Left renal pelvis (tissue), 4 donors: ENCODE measurements around the gene CSRP2. TPM values are rescaled to one million over a fixed set of nuclear protein-coding genes. Genes with fewer than 3 reads are reported as not detected.

Experiments
- DNase-seq, 4 donors: peaks; one replicate each; pipeline ENCODE4 v3.0.0-alpha.2; 2013; ENCODE audit warnings: low read depth in 4 of 4, low spot score in 3 of 4
- polyA plus RNA-seq, 4 donors: library from polyadenylated mRNA; unstranded; fragments of 120-200 nt; gene quantifications; one replicate each; pipeline ENCODE4 v1.2.1, GENCODE V29; 2013; ENCODE audit not compliant: insufficient read length in 4 of 4

CSRP2 gene
- polyA plus RNA-seq, 4 donors, result 28.6 to 109 (median 86.6) TPM

DNA sequence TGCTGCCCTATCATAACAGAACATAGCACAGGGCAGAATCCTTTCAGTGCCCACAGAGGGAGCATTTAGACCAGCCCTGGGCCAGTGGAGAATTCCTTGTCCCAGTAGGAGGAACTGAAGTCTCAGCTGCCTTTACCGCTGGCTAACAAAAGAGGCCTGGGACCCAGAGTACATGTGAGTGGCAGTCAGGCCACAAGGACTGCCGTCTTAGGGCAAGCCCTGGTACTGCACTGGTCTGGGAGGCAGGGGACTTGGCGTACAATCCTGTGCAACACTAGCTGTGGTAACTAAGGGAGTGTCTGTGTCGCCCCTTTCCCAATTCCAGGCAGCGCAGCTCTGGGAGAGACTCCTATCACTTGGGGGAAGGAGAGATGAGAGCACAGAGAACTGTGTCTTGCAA lies 17.0 kb upstream of the CSRP2 start:
- DNase-seq, result no peak

DNA sequence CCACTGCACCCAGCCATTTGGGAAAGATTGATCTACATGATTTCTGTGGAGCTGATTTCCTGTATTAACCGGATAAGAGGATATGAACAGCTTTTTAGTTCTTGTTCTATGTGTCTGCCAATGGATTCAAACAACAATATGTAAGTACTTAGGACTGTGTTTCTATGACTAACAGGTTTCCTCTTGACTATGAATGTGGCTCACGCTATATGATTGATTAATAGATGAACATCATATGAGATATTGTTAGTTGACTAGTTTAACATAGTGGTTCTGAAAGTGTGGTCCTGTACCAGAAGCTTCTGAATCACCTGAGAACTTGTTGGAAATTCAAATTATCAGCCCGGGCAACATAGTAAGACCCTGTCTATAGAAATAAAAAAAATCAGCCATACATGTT lies 12.8 kb upstream of the CSRP2 start:
- DNase-seq, result no peak

DNA sequence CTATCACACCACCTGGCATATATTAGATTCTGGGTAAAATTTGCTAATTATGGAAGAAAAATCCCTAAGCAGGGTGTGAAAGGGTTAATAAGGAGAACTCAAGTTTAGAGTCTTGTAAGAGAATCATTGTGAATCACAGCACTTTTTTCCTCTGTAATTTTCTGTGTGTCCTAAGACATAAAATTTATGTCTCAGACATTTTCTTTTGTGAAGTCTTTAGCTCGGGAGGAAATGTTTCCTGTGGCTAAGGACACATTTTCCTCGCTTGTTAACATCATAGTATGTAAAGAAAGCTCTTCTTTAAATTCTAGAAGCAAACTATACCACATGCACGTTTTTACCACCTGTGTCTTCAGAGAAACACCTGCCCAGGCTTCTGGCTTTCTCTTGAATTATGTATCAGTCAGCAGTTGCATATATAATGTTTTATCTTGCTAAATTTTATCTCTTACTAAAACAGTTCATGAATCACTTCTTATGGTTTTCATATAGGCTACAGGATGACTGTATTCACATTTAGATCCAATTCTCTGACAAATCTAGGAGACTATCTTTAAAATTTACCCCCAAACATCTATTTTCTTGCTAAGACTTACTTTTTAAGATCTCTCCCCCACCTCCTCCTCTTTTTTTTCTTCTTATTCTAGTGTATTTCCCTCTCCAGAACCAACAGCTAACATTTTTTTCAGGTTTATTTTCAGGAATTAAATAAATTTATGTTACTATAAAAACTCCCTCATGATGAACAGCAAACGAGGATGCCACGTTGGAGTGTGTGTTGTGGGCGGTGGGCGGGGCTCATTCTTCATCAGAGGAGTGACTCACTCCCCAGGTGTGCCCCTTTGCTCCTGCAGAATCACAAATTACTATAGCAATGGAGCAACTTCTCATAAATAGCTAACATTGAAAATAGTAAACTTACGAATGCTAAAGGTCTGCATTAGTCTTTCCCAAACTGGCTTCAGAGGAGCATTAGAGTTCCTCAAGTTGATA lies 11.6 kb upstream of the CSRP2 start:
- DNase-seq, result no peak

DNA sequence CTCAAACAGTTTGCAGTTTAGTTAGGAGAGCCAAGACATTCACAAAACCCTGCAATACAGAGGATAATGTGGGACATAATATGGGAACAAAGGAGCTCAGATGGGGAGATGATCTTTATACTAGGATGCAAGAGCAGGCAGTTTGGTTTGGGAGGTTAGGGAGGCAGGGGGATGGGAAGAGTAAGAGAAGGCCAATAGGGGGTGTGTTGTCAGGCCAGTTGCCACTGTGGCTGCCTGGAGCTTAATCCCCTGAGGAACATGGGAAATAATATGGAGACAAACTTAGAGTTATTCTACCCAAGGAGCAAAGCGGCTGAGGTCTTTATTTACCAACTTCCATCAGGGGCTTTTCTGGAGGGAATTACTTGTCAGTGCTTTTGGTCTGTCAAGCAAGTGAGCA lies 10.0 kb upstream of the CSRP2 start:
- no peak for DNase-seq

DNA sequence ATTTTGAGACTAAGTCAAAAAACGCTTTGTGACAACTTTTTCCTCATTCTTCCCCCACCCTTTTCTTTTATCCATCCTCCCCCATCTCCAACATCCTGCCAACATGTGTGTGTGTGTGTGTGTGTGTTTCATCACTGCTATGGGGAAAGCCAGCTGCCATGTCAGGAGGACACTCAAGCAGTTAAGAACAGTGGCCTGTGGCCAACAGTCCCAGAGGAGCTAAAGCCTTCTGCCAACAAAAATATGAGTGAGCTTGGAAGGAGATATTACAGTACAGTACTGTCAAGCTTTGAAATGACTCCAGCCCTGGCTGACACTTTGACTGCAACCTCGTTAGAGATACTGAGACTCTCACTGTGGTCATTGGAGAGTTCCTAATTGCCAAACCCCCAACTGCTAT lies 5.0 kb upstream of the CSRP2 start:
- peak in 1 of 4 donors; percentile 54 for DNase-seq

DNA sequence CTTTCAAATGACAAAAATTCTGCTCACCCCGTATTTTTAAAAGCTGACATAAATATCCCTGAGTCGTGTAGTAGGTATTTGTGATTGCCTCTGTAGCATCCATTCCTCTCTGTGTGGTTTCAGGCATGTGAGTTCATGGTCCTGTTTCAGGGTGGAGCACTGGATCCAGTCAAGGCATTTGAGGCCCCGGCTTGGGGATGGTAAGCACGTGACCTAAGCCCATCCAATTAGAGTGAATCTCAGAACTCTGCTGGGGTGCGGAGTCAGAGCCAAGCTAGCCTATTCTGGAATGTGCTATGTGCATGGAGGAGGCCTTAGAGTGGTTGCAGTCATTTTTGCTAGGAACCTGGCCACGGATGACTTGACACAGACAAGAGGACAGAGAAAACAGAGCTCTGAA lies 4.3 kb upstream of the CSRP2 start:
- no peak for DNase-seq

DNA sequence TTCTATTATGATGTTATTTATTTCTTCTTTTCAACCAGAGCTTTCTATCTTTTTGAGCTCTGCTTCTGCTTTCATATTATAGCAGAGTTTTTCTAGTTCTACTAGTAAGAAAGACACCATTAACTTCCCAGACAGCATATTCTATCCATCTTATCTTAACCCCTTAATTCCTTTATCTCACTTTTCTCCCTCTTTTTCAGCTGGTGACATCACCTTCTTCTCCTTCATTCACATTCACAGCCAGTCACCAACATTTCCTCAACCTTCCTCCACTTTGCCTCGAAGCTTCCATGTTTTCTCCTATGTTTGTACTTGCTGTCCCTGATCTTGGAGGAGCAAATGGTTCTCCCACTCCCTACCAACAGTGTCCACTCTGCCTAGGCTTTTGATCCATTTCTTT lies 3.5 kb upstream of the CSRP2 start:
- no peak for DNase-seq

DNA sequence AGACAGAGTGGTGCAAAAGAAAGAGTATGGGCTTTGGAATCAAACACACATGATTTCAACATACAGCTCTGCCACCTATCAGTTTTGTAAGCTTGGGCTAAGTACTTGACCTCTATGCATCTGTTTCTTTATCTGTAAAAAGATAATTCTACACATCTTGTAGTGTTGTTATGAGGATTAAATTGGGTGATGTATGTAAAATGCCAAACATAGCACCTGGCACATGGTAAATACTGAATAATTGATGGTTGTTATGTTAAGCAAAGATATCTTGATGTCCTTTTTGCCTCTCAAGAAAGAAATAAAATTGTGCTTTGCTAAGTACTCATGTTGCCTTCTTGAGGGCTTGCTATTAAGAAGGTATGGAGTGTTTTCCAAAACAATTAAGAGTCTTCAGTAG lies 2.3 kb upstream of the CSRP2 start:
- DNase-seq, result no peak

DNA sequence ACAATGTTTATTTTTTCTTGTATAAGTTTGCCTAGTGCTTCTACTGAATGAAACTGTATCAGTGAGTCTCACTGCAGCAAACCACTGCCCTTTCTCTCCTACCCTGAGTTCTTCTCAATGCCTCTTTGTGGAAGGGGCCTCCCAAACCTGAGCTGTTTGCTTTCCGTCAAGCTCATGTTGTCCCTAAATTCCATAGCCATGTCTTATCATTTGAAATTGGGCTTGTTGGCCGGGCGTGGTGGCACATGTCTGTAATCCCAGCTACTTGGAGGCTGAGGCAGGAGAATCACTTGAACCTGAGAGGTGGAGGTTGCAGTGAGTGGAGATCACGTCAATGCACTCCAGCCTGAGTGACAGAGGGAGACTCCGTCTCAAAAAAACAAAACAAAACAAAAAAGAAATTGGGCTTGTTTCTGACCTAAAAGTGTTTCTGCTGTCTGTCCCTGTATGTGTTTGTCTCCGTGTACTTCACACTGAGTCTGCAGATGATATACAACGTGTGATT lies 1.8 kb upstream of the CSRP2 start:
- DNase-seq, result no peak

DNA sequence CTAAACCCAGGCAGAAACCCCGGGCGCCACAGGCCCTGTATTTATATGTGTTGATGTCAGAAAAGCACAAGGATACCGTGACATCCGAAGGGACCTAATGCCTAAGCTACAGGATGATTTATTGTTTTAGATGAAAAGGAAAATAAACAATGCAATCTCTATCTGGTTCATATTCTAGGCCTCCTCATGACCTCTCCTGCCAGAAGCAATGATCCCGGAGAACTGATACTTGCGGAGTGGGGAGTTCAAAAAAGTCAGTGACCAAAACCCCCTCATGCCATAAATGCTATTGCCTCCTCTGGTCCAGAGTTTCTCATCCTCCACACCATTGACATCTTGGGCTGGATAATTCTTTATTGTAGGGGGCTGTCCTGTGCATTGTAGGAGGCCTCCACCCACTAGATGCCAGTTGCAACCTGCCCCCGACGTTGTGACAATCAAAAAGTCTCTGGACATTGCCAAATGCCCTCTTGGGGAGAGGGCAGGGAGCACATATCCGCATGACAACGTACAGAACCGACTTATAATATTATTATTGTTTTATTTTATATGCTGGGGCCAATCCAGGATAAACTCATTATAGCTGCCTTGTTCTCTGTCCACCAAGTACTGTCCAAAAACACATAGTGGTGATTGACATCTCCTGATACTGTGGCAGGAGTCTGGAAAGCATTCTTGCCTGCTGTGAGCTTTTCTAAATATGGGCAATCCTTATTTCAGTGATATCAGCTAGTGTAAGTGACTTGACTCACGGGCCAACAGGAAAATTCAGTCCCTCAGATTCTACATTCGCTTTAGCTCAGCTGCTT lies 1.1 kb upstream of the CSRP2 start:
- no peak for DNase-seq

DNA sequence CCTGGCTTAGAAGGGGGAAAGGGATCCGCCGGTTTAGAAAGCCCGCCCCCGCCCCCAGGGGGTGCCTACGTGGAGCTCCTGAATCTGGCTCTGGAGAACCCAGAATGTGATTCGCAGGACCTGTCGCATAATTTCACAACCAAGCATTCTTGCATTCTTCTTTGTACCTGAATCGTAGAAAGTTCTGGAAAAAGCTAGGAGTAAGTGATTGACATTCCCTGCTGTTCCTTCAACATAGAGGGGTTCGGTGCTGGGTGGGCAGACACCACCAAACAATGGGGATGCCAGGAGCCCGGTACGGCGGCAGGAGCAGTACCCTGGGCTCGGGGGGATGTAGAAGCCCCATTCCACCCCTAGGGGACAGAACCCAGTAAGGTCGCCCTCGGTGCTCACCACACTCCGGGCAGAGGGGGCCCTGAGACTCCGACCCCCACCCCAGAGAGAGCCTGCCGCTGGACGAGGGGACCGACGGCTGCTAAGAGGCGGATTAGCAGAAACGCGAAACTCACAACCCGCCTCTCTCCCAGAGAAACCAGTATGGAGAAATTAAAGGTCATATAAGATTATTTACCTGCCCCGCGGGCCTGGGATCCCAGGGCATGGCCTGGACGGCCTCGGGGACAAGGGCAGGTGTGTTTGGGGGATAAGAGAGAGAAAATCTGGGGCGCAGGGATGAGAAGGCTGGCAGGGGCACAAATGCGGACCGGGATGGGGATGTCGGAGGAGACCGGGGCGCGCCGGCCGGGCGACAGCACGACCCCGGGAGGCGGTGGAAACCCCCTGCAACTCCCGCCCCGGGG lies 520 bp downstream of the CSRP2 start:
- no peak for DNase-seq

DNA sequence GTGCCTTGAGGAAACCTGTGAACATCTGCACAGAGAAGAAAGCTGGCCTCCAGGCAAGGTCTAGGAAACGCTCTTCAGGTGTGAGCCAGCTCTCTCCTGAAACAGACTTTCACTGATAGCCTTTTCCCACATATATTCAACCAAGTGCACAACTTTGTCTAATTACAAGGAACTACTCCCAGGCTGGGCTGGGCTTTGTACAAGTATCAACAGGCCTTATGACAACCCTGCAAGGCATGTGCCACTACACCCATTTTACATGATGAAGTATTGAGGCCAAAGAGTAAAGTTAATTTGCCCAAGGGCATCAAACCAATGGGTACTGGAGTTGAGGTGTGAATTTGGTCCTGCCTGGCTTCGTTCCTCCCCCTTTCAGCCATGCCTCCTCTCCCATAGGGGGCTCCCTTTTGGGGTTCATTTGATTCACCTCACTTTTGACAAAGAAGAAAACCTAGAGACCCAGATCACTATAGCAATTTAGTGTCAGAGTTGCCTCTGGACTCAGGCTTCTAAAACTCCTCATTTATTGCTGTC lies 2.1 kb downstream of the CSRP2 start:
- no peak for DNase-seq

DNA sequence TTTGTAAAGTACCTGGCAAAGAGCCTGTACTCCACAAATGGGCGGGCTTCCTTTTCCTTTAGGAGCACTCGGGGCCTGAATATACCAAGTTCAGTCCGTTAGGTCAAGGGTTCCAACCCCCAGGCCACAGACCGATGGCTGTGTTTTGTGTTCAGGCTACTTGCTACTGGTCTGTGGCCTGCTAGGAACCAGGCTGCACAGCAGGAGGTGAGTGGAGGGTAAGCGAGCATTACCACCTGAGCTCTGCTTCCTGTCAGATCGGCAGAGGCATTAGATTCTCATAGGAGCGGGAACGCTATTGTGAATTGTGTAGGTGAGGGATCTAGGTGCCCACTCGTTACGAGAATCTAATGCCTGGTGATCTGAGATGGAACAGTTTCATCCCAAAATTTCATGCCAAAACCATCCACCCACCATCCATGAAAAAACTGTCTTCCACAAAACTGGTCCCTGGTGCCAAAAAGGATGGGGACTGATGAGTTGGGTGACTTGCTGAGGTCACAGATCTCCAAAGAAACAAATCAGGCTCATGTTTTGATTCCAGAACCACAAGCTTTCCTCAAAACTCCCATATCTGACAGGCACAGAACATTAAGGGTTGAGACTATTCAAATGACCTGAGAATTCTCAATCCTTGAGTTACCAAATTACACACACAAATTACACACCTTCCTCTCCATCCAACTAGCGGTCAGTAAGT lies 4.2 kb downstream of the CSRP2 start:
- DNase-seq, result no peak

DNA sequence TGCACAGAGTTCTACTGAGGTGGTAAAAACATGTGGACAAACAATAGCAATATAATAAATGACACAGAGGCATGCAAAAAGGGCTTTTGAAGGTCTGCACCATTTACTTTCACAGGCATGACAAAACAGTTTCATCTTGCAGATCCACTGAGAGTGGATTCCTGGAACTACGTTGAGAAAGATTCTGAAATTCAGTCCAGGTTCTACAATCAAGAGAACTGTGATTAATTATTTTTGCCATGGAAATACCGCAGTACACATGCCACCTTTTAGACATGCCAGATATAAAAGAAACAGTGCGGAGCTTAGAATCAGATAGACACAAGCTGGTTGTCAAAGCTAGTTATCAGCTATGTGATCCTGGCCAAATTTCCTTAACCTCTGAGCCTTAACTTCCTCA lies 4.8 kb downstream of the CSRP2 start:
- DNase-seq, result no peak

DNA sequence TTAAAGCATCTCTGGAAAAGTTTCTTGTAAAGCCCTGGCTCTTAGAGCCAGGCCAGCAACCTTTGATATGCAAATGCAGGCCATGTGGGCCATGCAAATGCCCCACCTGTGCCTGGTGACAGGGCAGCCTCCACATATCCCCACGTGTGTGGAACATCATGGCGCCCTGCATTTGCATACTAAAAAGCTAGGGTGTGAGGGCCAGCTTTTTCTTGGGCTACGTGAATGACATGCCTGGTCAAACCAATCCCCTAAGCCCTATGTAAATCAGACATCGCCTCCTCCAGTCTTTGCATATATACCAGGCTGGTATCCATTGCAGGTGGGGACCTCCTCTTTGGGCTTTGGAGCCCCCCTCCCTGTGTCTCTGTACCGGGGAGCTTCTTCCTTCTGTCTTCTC lies 6.4 kb downstream of the CSRP2 start:
- DNase-seq, result no peak

DNA sequence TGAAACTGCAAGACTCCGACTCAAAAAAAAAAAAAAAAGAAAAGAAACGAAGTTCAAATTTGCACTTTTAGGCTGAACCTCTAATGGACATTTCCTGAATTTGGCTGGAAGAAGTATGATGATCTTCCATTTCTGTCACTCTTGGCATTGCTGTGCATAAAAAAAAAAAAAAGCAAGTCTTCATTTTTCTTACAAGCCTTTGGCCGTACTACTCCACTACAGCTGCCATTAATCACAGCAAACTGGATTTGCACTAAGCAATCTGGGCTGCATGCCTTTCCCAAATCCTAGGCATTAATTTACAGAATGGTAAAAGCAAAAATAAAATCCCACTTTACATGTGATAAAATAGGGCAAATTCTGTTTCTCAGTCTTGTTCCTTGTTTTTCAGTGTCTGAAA lies 7.1 kb downstream of the CSRP2 start:
- no peak for DNase-seq

DNA sequence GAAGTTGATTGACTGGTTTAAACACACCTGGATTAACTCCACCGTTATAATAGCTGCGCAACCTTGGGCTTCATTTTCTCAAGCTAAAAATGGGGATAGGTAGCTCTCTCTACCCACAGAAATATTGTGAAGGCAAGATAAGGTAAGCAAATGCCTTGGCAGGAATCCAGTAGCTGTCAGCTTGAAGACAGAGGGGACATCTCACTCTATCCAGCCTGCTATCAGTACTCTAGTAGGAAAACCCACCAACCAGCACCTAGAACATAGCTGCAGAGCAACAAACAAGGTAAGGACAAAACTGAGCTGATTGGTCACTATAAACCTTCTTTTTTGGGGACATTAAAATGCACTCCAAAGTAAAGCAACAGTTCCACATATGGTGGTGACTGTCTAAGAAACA lies 7.7 kb downstream of the CSRP2 start:
- no peak for DNase-seq

DNA sequence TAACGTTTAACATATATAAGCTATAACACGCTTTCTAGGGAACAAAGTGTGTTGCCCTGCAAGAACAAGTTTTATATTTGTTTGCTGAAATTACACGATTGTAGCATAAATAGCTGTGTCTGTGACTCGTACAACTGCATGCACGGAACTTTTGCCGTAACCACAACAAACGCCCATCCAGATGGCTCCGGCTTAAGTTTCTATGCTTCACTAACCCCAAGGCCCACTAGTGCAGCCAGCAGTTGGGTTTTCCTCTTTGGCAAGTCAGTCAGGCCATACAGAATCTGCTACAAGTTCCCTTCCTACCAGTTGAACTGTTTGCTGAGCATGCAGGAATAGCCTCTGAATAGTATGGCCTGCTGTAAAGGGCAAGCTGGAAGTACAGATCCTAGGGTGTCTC lies 12.1 kb downstream of the CSRP2 start:
- DNase-seq, result peak in 1 of 4 donors; percentile 51

DNA sequence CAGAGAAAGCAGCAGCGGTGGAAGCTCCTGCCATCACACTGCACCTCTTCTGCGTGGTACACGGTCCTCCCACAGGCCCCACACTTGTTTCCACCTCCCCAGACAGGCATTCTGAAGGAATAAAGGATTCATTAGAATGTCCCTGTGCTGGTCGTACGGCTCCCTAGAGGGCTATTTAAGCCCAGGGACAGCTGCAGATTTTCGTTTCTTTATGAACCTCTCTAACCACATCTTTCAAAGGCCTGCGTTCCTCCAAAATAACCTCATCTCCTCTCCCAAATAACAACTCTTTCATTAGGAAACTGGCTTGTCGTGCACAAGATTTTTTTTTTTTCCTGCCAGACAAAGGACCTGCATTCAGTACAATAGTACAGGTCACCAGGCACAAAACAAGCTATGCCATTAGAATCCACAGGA lies 12.7 kb downstream of the CSRP2 start:
- no peak for DNase-seq
